Cardiac muscle cell (in vitro differentiated cells and primary cell): Measurements from ENCODE around the gene CADM1. TPM values are rescaled to one million over a fixed set of nuclear protein-coding genes. Genes with fewer than 3 reads are reported as not detected.

Source experiments
- DNase-seq, 2 donors: peaks; one replicate each; pipeline versions ENCODE4 v3.0.0 to v3.0.0-alpha.2; 2010 to 2017; ENCODE audit warnings: low read depth in 1 of 2, low spot score in 1 of 2
- H3K27ac ChIP-seq: fragments of 200-600 bp; sonication (generic); 2 replicates; pipeline ENCODE4 v1.5.1; 2016
- H3K27me3 ChIP-seq: fragments of 200-600 bp; sonication (generic); 2 replicates; pipeline ENCODE4 v1.6.0; 2016; ENCODE audit warnings: control low read depth
- H3K36me3 ChIP-seq: fragments of 200-600 bp; sonication (generic); 2 replicates; pipeline ENCODE4 v1.5.1; 2016; ENCODE audit warnings: control low read depth
- H3K4me1 ChIP-seq: fragments of 200-600 bp; sonication (generic); 2 replicates; pipeline ENCODE4 v1.8.1; 2017; ENCODE audit warnings: low read depth, mild to moderate bottlenecking, mixed run types
- H3K4me3 ChIP-seq: fragments of 200-600 bp; sonication (generic); 2 replicates; pipeline ENCODE4 v1.5.1; 2016; ENCODE audit warnings: mild to moderate bottlenecking
- H3K9me3 ChIP-seq: fragments of 200-600 bp; sonication (generic); 2 replicates; pipeline ENCODE4 v1.5.1; 2017; ENCODE audit warnings: low read depth, mild to moderate bottlenecking, control low read depth
- CTCF ChIP-seq: IDR thresholded peaks from 2 replicates; pipeline ENCODE4 v1.5.1; 2012; ENCODE audit warnings: low read depth, mild to moderate bottlenecking, low read length
- polyA plus RNA-seq: library from polyadenylated mRNA; unstranded; fragments of >200 nt; fragmentation: Nextera tagmentation; extraction: Ambion mirVana; gene quantifications from 2 replicates; pipeline ENCODE4 v1.2.1, GENCODE V29; 2016
- total RNA-seq: library from RNA; depleted of rRNA; stranded (reverse); fragments of >200 nt; gene quantifications from 2 replicates; pipeline ENCODE4 v1.2.3, GENCODE V29; 2016

The CADM1 gene
- total and polyA plus RNA-seq, 2 experiments from 2014 or later, result 113 to 149 TPM

- H3K27me3 ChIP-seq, result no peaks in the 10 kb centered on the region
- TF ChIP-seq CTCF, result no peak
- no peak for DNase-seq
- no peaks in the 10 kb centered on the region for H3K9me3 ChIP-seq
- H3K4me3 ChIP-seq, result no peak overlapping the region
- H3K27ac ChIP-seq, result no peak overlapping the region
- H3K4me1 ChIP-seq, result peaks cover 16% of the 10 kb centered on the region
- H3K36me3 ChIP-seq, result no peaks in the 10 kb centered on the region
Observed at GRCh38 chr11:115499241-115499799, 4.9 kb downstream of the CADM1 start.

GRCh38 chr11:115498354-115498753 is 5.9 kb downstream of the CADM1 start:
- no peak for TF ChIP-seq CTCF
- H3K4me1 ChIP-seq, result peaks cover 16% of the 10 kb centered on the region
- H3K4me3 ChIP-seq, result no peak overlapping the region
- no peaks in the 10 kb centered on the region for H3K36me3 ChIP-seq
- no peaks in the 10 kb centered on the region for H3K27me3 ChIP-seq
- no peak overlapping the region for H3K27ac ChIP-seq
- DNase-seq, result no peak
- H3K9me3 ChIP-seq, result no peaks in the 10 kb centered on the region

- peaks cover 16% of the 10 kb centered on the region for H3K4me1 ChIP-seq
- no peaks in the 10 kb centered on the region for H3K36me3 ChIP-seq
- DNase-seq, result no peak
- H3K27ac ChIP-seq, result no peak overlapping the region
- H3K4me3 ChIP-seq, result no peak overlapping the region
- no peaks in the 10 kb centered on the region for H3K27me3 ChIP-seq
- H3K9me3 ChIP-seq, result no peaks in the 10 kb centered on the region
- TF ChIP-seq CTCF, result no peak
Observed at GRCh38 chr11:115497303-115497702, 6.9 kb downstream of the CADM1 start.

GRCh38 chr11:115496892-115497291 is 7.3 kb downstream of the CADM1 start:
- no peak for DNase-seq
- H3K27ac ChIP-seq, result no peak overlapping the region
- no peaks in the 10 kb centered on the region for H3K27me3 ChIP-seq
- TF ChIP-seq CTCF, result no peak
- no peaks in the 10 kb centered on the region for H3K36me3 ChIP-seq
- H3K4me3 ChIP-seq, result no peak overlapping the region
- H3K4me1 ChIP-seq, result peaks cover 16% of the 10 kb centered on the region
- H3K9me3 ChIP-seq, result no peaks in the 10 kb centered on the region

- no peaks in the 10 kb centered on the region for H3K36me3 ChIP-seq
- no peaks in the 10 kb centered on the region for H3K9me3 ChIP-seq
- H3K27ac ChIP-seq, result no peak overlapping the region
Observed at GRCh38 chr11:115493905-115494304, 10.3 kb downstream of the CADM1 start.

More at GRCh38 chr11:115493905-115494304, 10.3 kb downstream of the CADM1 start:
- Histone ChIP-seq H3K4me1 (peaks cover 15% of the 10 kb centered on the region), H3K4me3 (no peak overlapping the region), H3K27me3 (no peaks in the 10 kb centered on the region)
- no peak for DNase-seq
- TF ChIP-seq CTCF, result no peak
